ENCODE data around the gene SLC6A8.

Gene SLC6A8

GRCh38 chrX:153646620-153647373 lies 40.9 kb upstream of the SLC6A8 start, which contains the start of gene DUSP9:
TSS of gene DUSP9 (plus strand) at chrX:153647203. CDS start at chrX:153647954, 751 bp downstream.
- H3K4me1 ChIP-seq (ENCODE audit: control insufficient read depth, insufficient read depth, low read length), result peaks cover 3% of the 10 kb centered on the region; the same call in 1 of the 2 replicates
- TF ChIP-seq KLF9 (tag by site-specific recombination; IDR thresholded peaks at IDR 0.05; ENCODE audit: low read depth), result peak; percentile 55
- TF ChIP-seq KLF8 (tag by site-specific recombination; IDR thresholded peaks at IDR 0.05), result peak; percentile 31; the same call in 1 of the 2 replicates
- TF ChIP-seq SP2 (tag by site-specific recombination; IDR thresholded peaks at IDR 0.05), result peak; percentile 62
- TF ChIP-seq TRIM28 (IDR thresholded peaks at IDR 0.05; ENCODE audit: borderline replicate concordance, low read length), result no peak
- no peak for TF ChIP-seq PRDM1 (tag by site-specific recombination; IDR thresholded peaks at IDR 0.05)
- peak; percentile 30; the same call in 1 of the 2 replicates for TF ChIP-seq GLIS1 (tag by site-specific recombination; IDR thresholded peaks at IDR 0.05)
- TF ChIP-seq ZBTB17 (tag by site-specific recombination; IDR thresholded peaks at IDR 0.05), result 0 out of 2 replicates have a peak, but pooled peaks have one; percentile 13
- 0 out of 2 replicates have a peak, but pooled peaks have one; percentile 36 for TF ChIP-seq SP3 (tag by site-specific recombination; IDR thresholded peaks at IDR 0.05)
- no peak within 1 kb of the TSS for H3K27ac ChIP-seq (ENCODE audit: extremely low read depth, low read depth, low read length)
- no peak within 1 kb of the TSS for H3K4me3 ChIP-seq (ENCODE audit: low read depth, low read length)
- ChIA-PET CTCF (interaction anchor here (0.6 to 2.5 kb wide), 15 partner anchors 9 to 704 kb away, joined by 3 to 24 read pairs (median 3); no protein-coding TSS in a partner anchor), POLR2A (interaction anchor here (0.6 to 1.4 kb wide), 3 partner anchors 47 to 74 kb away, joined by 3 to 4 read pairs (median 4); partner anchors contain the start of gene CCNQ)
- no peaks in the 10 kb centered on the region for H3K36me3 ChIP-seq (ENCODE audit: control insufficient read depth in 2 of 2, insufficient read depth in 1 of 2, low read length in 2 of 2)
- no peaks in the 10 kb centered on the region for H3K9me3 ChIP-seq (ENCODE audit: control insufficient read depth, insufficient read depth, low read depth, low read length)

GRCh38 chrX:153647461-153648357 lies 40.0 kb upstream of the SLC6A8 start:
- Histone ChIP-seq H3K9me3 (ENCODE audit: control insufficient read depth, insufficient read depth, low read depth, low read length) (no peaks in the 10 kb centered on the region), H3K4me3 (ENCODE audit: low read depth, low read length) (no peak overlapping the region), H3K4me1 (ENCODE audit: control insufficient read depth, insufficient read depth, low read length) (peaks cover 2% of the 10 kb centered on the region; the same call in 1 of the 2 replicates), H3K27ac (ENCODE audit: extremely low read depth, low read depth, low read length) (no peak overlapping the region), H3K36me3 (ENCODE audit: control insufficient read depth in 2 of 2, insufficient read depth in 1 of 2, low read length in 2 of 2) (no peaks in the 10 kb centered on the region)
- 0 out of 2 replicates have a peak, but pooled peaks have one; percentile 15 for TF ChIP-seq ZBTB10 (tag by site-specific recombination; IDR thresholded peaks at IDR 0.05)
- no peak for TF ChIP-seq ZSCAN16 (tag by site-specific recombination; IDR thresholded peaks at IDR 0.05)
- no peak for TF ChIP-seq INSM2 (tag by site-specific recombination; IDR thresholded peaks at IDR 0.05)
- CTCF ChIA-PET, result interaction anchor here (0.7 to 1.8 kb wide), 9 partner anchors 11 to 198 kb away, joined by 3 to 7 read pairs (median 4); no protein-coding TSS in a partner anchor
- POLR2A ChIA-PET, result interaction anchor here (0.6 kb wide), 1 partner anchor 73 kb away, joined by 3 read pairs; no protein-coding TSS in a partner anchor

- ChIA-PET CTCF (interaction anchor here (0.7 to 7.1 kb wide), 8 partner anchors 8 to 109 kb away, joined by 3 to 39 read pairs (median 5); no protein-coding TSS in a partner anchor), POLR2A (no interaction called here)
- no peak overlapping the region for H3K4me3 ChIP-seq (ENCODE audit: low read depth, low read length)
- no peaks in the 10 kb centered on the region for H3K36me3 ChIP-seq (ENCODE audit: control insufficient read depth in 2 of 2, insufficient read depth in 1 of 2, low read length in 2 of 2)
- H3K9me3 ChIP-seq (ENCODE audit: control insufficient read depth, insufficient read depth, low read depth, low read length), result no peaks in the 10 kb centered on the region; the same call in 1 of the 2 replicates
- no peak overlapping the region for H3K27ac ChIP-seq (ENCODE audit: extremely low read depth, low read depth, low read length)
- H3K4me1 ChIP-seq (ENCODE audit: control insufficient read depth, insufficient read depth, low read length), result no peaks in the 10 kb centered on the region
- TF ChIP-seq ZNF10 (tag by site-specific recombination; IDR thresholded peaks at IDR 0.05), result no peak
- TF ChIP-seq ZNF513 (tag by site-specific recombination; IDR thresholded peaks at IDR 0.05), result no peak
- TF ChIP-seq ZNF645 (tag by site-specific recombination; IDR thresholded peaks at IDR 0.05), result no peak
- TF ChIP-seq ZNF629 (tag by site-specific recombination; IDR thresholded peaks at IDR 0.05), result no peak
- TF ChIP-seq ZNF266 (tag by site-specific recombination; IDR thresholded peaks at IDR 0.05; ENCODE audit: low read depth), result no peak
- no peak for TF ChIP-seq ZNF571 (tag by site-specific recombination; IDR thresholded peaks at IDR 0.05)
- TF ChIP-seq OVOL3 (tag by site-specific recombination; IDR thresholded peaks at IDR 0.05), result no peak
- no peak for TF ChIP-seq ZNF544 (tag by site-specific recombination; IDR thresholded peaks at IDR 0.05)
- no peak for TF ChIP-seq GLI2 (tag by site-specific recombination; IDR thresholded peaks at IDR 0.05; ENCODE audit: borderline replicate concordance, low read depth)
Measured at GRCh38 chrX:153648358-153649177, 39.2 kb upstream of the SLC6A8 start.
